GM12864 (cell line): ENCODE results near the gene TIGD3.

Experiments
- DNase-seq: peaks from one replicate; pipeline ENCODE4 v3.0.0-alpha.2; 2011; ENCODE audit warnings: low read depth
- H3K4me3 ChIP-seq: 2 replicates; pipeline ENCODE4 v1.5.1; 2011; ENCODE audit warnings: mild to moderate bottlenecking, low read depth, low read length, control low read depth
- TF ChIP-seq, protein P1 (sequence below): IDR thresholded peaks from 2 replicates; pipeline ENCODE4 v1.5.1; 2011; ENCODE audit warnings: low read depth, mild to moderate bottlenecking, moderate library complexity, low read length, control low read depth, inconsistent platforms; ENCODE audit errors: missing control alignments

Gene TIGD3

GRCh38 chr11:65310215-65310614, 44.3 kb upstream of the TIGD3 start:
- H3K4me3 ChIP-seq = no peak overlapping the region
- TF ChIP-seq, protein P1, sequence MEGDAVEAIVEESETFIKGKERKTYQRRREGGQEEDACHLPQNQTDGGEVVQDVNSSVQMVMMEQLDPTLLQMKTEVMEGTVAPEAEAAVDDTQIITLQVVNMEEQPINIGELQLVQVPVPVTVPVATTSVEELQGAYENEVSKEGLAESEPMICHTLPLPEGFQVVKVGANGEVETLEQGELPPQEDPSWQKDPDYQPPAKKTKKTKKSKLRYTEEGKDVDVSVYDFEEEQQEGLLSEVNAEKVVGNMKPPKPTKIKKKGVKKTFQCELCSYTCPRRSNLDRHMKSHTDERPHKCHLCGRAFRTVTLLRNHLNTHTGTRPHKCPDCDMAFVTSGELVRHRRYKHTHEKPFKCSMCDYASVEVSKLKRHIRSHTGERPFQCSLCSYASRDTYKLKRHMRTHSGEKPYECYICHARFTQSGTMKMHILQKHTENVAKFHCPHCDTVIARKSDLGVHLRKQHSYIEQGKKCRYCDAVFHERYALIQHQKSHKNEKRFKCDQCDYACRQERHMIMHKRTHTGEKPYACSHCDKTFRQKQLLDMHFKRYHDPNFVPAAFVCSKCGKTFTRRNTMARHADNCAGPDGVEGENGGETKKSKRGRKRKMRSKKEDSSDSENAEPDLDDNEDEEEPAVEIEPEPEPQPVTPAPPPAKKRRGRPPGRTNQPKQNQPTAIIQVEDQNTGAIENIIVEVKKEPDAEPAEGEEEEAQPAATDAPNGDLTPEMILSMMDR = no peak
- DNase-seq = no peak

- no peak for DNase-seq
- no peak overlapping the region for H3K4me3 ChIP-seq
- TF ChIP-seq, protein P1 = no peak
Observed at GRCh38 chr11:65310736-65311135, 43.8 kb upstream of the TIGD3 start.

DNA sequence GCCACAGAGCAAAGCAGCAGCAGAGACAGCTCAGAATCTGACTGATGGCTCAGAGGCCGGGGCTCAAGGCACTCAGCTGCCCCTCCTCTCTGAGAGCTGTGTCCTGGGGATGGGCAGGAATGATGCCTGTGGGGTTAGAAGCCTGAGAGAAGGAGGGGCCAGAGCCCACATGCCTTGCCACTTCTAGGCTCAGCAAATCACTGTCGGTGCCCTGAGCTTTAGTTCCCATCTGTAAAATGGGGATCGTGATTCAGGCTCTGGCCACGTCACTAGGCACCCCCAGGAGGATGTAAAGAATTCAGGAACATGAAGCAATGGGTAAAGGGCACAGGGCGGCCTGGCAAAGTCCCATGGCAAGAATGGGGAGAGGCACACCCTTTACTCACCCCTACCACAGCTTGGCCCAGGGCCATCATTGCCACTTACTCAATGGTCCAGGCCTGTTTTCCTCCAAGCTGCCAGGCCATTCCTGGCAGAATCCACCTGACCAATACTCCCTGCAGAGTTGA, 43.3 kb upstream of the TIGD3 start:
- DNase-seq = no peak
- TF ChIP-seq, protein P1 = no peak
- no peak overlapping the region for H3K4me3 ChIP-seq

DNA sequence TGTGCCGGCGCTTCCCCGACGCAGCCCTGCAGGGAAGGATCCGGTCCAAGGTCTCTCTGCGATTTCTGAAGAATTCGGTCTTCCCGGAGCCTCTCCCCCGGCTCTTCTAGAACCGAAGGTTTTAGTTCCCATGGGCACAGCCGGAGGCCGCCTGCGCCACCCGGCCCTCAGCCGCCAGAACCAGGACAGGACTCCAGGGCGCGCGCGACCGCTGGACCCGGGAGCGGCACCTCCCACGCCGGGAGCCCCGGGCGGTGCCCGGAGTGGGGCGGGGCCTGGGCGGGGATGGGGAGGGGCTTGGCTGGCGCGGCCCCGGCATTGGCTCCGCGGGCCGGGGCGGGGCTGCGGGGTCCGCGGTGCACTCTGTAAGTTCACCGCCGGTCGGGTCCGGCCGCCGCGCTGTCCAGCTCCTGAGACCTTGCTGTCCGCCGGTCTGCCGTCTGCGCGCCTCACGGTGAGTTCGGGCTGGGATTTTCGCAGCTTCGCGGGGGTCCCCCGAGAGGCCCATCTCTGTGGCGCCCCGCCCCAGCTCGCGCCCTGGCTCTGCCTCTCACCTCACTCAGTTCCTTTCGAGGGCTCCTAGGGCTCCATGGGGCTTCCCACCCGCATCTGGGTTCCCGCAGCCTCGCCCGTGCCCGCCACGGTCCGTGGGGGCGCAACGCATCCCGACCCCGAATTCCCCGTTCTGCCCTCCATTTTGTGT, 39.9 kb upstream of the TIGD3 start, which contains the start of gene CDC42EP2:
Gene CDC42EP2, plus strand, starts transcription at position 366 of the 703 bp plus-strand sequence. CDS start 6,033 bp downstream, outside the sequence.
- TF ChIP-seq, protein P1 = no peak
- H3K4me3 ChIP-seq = peak within 1 kb of the TSS; percentile 48
- no peak for DNase-seq

DNA sequence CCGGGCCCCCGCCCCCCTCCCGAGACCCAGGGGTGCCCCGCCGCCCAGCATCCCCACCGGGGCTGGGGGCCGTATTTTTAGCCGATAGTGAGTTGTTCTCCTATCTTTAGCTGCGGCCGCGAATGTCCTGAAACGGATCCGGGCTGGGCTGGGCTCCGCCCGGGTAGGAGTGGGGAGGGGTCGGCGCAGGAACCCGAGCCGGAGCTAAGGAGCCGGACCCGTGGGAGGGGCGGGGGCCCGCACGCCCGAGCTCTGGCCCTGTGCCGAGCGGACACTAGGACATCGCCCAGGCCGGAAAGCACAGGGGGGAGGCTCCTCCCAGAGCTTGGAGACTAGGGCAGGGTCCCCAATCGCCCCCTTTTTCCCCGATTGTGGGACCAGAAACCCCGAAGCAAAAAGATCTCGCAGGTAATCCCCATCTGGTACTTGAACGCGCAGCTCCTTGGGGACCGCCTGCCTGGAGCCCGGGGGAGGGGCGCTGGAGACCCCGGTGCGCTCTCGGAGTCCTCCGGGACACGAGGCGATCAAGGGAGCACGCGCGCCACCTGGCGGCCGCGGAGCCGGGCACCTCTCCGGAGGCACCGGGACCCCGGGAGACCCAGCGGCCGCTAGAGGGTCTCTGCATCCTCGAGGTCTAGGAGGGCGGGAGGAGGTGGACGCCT, 39.2 kb upstream of the TIGD3 start:
- TF ChIP-seq, protein P1 = peak; percentile 92
- no peak for DNase-seq
- peak overlapping the region; percentile 48 for H3K4me3 ChIP-seq

DNA sequence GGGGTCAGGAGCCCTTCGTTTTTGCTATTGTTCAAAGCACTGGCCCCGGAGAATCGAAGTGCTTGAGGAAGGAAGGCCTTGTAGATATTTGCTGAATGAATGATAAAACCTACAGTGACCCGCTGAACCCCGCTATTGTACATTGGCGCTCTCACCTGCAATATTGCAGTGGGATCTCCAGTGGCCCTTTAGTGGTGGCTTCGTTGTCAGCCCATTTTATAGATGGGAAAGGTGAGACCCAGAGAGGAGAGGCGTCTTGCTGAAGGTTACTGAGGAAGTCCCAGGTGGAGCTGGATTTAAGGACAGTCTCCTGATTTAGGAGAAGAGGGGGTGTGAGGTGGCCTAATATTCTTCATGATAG, 38.7 kb upstream of the TIGD3 start:
- TF ChIP-seq, protein P1 = no peak
- no peak for DNase-seq
- H3K4me3 ChIP-seq = no peak overlapping the region; the same call in 1 of the 2 replicates
